A549 treated with GW870086 at 1 μM for 4 hours (cell line): ENCODE data around the gene CALCB. TPM values are rescaled to one million over a fixed set of nuclear protein-coding genes. Genes with fewer than 3 reads are reported as not detected.

Experiments used
- total RNA-seq: library from RNA; stranded (reverse); fragments of 200-300 nt; extraction: Qiagen RNA extraction; gene quantifications from 5 replicates; pipeline ENCODE4 v1.2.3, GENCODE V29; 2022; ENCODE audit warnings: low read depth

Gene CALCB, protein sequence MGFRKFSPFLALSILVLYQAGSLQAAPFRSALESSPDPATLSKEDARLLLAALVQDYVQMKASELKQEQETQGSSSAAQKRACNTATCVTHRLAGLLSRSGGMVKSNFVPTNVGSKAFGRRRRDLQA
- total RNA-seq = 0.14 to 0.28 TPM (median 0.20 TPM) in 3 of 5 replicates, not detected in the others

GRCh38 chr11:15073361-15074205 is at the start of gene CALCB:
TSS of gene CALCB (plus strand) at chr11:15073593. CDS start at chr11:15074719, 1,126 bp downstream.

DNA sequence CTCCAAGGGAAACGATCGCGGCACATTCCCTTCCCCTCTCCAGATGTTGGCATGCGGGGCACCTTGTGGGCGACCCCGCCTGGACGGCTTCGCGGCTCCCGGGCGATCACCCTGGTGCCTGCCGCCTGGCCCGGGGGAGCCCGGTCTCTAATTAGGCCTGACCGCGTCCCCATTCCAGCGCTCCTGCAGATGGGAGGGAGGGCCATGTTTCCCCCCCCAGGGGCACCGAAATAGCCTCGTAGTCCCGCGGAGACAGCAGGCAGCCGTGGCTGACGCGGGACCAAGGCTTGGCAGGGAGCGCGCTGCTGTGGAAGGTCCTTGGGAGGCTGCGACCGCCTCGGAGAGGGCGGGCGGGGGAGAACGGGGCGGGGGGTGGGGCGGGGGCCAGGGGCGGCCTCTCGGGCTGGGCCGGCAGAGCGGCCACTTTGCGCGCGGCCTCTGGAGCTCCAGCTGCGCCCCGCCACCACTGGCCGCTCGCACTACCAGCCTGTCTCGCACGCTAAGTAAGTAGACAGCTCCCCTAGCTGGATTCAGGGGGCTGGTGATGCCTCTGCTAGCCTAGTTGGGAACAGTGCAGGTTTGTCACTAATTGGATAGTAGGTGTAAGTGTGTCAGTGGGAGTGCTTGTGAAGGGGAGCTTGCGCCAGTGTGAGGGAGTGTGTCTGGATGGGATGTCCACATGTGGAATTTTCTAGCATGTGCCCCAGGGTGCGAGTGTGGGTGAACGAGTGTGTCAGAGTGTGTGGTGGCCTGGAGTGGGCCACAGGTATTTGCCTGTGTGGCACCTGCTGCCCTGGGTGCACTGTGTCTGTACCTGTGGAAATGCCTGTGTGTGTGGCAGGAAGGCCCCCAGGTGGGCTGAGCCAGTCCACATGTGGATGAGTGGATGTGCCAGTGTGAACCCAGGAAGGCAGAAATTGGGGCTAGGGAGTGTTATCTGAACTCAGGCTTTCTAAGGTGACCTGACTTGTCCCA is 41.4 kb downstream of the CALCB start, which contains the start of gene INSC:
Gene INSC, plus strand, starts transcription at position 423 of the 975 bp plus-strand sequence. CDS start 34,252 bp downstream, outside the sequence.

Other genes with a start within 250 kb of the CALCB start
- gene CYP2R1, start 181.4 kb upstream of the CALCB start, total RNA-seq = 7.6 to 14.0 TPM (median 12.9 TPM) in 5 replicates
- gene CALCA, start 101.2 kb upstream of the CALCB start, total RNA-seq = 0.07 to 0.19 TPM (median 0.14 TPM) in 3 of 5 replicates, not detected in the others
- gene INSC, start 41.3 kb downstream of the CALCB start, total RNA-seq = not detected in 5 replicates